Endothelial cell (in vitro differentiated cells): Measurements from ENCODE around the gene LRRC38. TPM values are rescaled to one million over a fixed set of nuclear protein-coding genes. Genes with fewer than 3 reads are reported as not detected.

Source experiments
- DNase-seq: peaks from one replicate; pipeline ENCODE4 v3.0.0; 2021; ENCODE audit warnings: low spot score
- H3K27ac Mint-ChIP-seq: one replicate; pipeline ENCODE4 v1.8.0; 2021; ENCODE audit warnings: mixed read lengths, inconsistent platforms; ENCODE audit not compliant: unreplicated experiment
- H3K27me3 Mint-ChIP-seq: one replicate; pipeline ENCODE4 v1.8.0; 2021; ENCODE audit warnings: mild to moderate bottlenecking, moderate library complexity, mixed read lengths, inconsistent platforms; ENCODE audit not compliant: unreplicated experiment
- H3K36me3 Mint-ChIP-seq: one replicate; pipeline ENCODE4 v1.8.0; 2021; ENCODE audit warnings: mild to moderate bottlenecking, low read depth, mixed read lengths, inconsistent platforms; ENCODE audit not compliant: unreplicated experiment
- H3K4me1 Mint-ChIP-seq: one replicate; pipeline ENCODE4 v1.8.0; 2021; ENCODE audit warnings: mild to moderate bottlenecking, mixed read lengths, inconsistent platforms; ENCODE audit not compliant: unreplicated experiment
- H3K4me3 Mint-ChIP-seq: one replicate; pipeline ENCODE4 v1.8.0; 2021; ENCODE audit warnings: mild to moderate bottlenecking, mixed read lengths, inconsistent platforms; ENCODE audit not compliant: unreplicated experiment
- H3K9me3 Mint-ChIP-seq: one replicate; pipeline ENCODE4 v1.8.0; 2021; ENCODE audit warnings: mixed read lengths, inconsistent platforms; ENCODE audit not compliant: unreplicated experiment
- total RNA-seq: library from RNA; stranded (reverse); fragmentation: NEBNext Ultra II Directional; extraction: Animal tissue kit (Norgen Biotek cat#: 25700); gene quantifications from one replicate; pipeline ENCODE4 v1.2.1, GENCODE V29; 2021; ENCODE audit not compliant: unreplicated experiment
- TF ChIP-seq, protein P1 (sequence below): fragments of 200-600 bp; sonication (generic); IDR thresholded peaks from one replicate; pipeline ENCODE4 v1.5.0; 2021; ENCODE audit warnings: antibody characterized with exemption; ENCODE audit not compliant: unreplicated experiment

Gene LRRC38
- total RNA-seq, 1 donor from 2014 or later, result not detected

DNA sequence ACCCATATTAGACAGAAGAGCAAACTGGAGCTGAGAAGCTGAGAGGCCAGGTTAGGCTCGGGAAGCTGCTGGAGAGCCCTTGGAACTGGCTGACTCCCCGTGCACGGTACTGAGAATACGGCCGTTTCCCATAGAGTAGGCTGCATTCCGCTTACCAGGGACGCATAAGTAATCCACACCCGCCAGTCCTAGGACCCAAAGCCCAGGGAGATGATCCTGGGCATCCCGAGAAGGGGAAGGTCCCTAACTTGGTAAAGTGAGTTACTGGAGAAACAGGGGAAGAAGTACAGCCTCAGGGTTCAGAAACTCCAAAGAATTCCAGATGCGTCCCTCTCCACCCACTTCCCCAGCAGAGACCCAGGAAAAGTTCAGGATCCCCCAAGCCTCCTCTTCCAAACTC is 1.3 kb downstream of the LRRC38 start:
- TF ChIP-seq, protein P1, sequence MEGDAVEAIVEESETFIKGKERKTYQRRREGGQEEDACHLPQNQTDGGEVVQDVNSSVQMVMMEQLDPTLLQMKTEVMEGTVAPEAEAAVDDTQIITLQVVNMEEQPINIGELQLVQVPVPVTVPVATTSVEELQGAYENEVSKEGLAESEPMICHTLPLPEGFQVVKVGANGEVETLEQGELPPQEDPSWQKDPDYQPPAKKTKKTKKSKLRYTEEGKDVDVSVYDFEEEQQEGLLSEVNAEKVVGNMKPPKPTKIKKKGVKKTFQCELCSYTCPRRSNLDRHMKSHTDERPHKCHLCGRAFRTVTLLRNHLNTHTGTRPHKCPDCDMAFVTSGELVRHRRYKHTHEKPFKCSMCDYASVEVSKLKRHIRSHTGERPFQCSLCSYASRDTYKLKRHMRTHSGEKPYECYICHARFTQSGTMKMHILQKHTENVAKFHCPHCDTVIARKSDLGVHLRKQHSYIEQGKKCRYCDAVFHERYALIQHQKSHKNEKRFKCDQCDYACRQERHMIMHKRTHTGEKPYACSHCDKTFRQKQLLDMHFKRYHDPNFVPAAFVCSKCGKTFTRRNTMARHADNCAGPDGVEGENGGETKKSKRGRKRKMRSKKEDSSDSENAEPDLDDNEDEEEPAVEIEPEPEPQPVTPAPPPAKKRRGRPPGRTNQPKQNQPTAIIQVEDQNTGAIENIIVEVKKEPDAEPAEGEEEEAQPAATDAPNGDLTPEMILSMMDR, result no peak
- Mint-ChIP-seq H3K4me3 (peak overlapping the region; percentile 62), H3K27ac (no peak overlapping the region), H3K4me1 (no peaks in the 10 kb centered on the region), H3K9me3 (no peaks in the 10 kb centered on the region), H3K27me3 (peaks cover 21% of the 10 kb centered on the region), H3K36me3 (no peaks in the 10 kb centered on the region)
- no peak for DNase-seq

DNA sequence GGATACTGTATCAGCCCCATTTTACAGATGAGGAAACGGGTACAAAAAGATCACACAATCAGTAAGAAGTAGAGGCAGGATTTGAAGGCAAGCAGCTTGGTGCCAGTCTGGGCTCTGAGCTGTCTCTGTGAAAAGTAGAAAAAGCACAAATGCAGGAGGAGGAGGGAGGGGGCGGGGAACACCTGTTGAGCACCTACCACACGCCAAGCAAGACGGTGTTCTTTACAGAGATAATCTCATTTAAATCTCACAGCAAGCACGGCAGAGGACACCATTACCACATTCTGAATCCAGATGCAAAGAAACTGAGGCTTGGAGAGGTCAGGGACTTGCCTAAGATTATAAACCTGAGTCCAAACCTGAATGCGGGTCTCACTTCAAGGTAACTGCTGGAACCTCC is 3.3 kb downstream of the LRRC38 start:
- TF ChIP-seq, protein P1, result no peak
- Mint-ChIP-seq H3K4me3 (no peak overlapping the region), H3K4me1 (no peaks in the 10 kb centered on the region), H3K9me3 (no peaks in the 10 kb centered on the region), H3K27ac (no peak overlapping the region), H3K27me3 (peaks cover 19% of the 10 kb centered on the region), H3K36me3 (no peaks in the 10 kb centered on the region)
- DNase-seq, result no peak

DNA sequence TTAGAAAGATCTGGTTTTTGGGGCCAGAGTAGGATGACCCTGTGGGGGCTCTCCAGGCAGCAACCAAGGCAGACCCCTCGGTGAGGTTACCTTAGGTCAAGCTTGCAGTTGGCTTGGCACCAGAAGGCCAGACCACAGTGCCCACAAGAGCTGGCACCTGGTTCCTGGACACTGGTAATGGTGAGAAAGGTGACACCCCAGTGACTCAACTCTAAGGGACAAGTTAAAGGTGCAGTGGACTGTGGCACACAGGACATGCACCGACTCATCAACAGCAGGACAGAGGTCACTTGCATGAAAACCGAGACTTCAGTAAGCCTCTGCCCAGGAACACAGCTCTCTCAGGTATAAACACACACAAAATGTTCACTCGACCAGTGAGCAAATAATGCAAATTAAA is 6.7 kb downstream of the LRRC38 start:
- peaks cover 10% of the 10 kb centered on the region for H3K27me3 Mint-ChIP-seq
- no peak overlapping the region for H3K27ac Mint-ChIP-seq
- H3K9me3 Mint-ChIP-seq, result no peaks in the 10 kb centered on the region
- no peaks in the 10 kb centered on the region for H3K4me1 Mint-ChIP-seq
- TF ChIP-seq, protein P1, result no peak
- H3K36me3 Mint-ChIP-seq, result no peaks in the 10 kb centered on the region
- DNase-seq, result no peak
- H3K4me3 Mint-ChIP-seq, result no peak overlapping the region

DNA sequence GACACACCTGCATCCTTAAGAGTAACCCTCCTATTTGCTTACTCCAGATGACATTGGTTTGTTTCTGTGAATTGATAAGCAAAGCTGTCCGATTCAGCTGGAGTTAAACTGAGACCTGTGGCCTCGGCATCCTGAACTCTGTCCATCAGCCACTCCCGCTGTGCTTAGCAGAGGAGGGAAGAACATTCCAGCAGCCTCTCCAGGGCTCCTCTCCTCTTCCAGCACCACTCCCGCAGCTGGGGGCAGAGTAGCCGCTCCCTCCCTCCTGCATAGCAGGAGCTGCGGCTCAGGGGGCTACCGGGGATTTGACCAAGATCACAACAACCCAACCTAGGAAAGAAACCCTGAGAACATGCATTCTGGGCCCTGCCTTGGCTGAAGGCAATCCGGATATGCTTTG is 8.8 kb downstream of the LRRC38 start:
- TF ChIP-seq, protein P1, result no peak
- Mint-ChIP-seq H3K36me3 (no peaks in the 10 kb centered on the region), H3K4me3 (no peak overlapping the region), H3K27me3 (peaks cover 6% of the 10 kb centered on the region), H3K4me1 (no peaks in the 10 kb centered on the region), H3K9me3 (no peaks in the 10 kb centered on the region), H3K27ac (no peak overlapping the region)
- no peak for DNase-seq

DNA sequence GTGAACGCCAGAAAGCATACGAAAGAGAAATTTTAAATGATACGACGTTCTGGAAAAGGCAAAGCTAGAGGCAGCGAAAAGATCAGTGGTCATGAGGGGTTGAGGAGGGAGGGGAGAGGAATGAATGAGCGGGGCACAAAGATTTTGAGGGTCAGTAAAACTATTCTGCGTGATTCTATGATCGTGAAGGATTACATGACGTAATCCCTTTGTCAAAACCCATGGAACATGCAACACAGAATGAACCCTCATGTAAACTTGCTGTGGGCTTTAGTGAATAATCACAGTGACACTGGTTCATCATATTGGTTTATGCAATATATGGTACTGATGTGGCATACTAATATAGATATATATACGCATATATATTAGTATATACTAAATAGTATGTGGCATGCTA is 13.0 kb downstream of the LRRC38 start:
- peaks cover 6% of the 10 kb centered on the region for H3K27me3 Mint-ChIP-seq
- no peak overlapping the region for H3K27ac Mint-ChIP-seq
- H3K4me3 Mint-ChIP-seq, result no peak overlapping the region
- TF ChIP-seq, protein P1, result no peak
- no peaks in the 10 kb centered on the region for H3K36me3 Mint-ChIP-seq
- no peaks in the 10 kb centered on the region for H3K9me3 Mint-ChIP-seq
- H3K4me1 Mint-ChIP-seq, result peaks cover 2% of the 10 kb centered on the region
- DNase-seq, result no peak
